Mesothelial cell of epicardium (in vitro differentiated cells): ENCODE results near the gene DDOST. TPM values are rescaled to one million over a fixed set of nuclear protein-coding genes. Genes with fewer than 3 reads are reported as not detected.

Source experiments
- DNase-seq, 2 experiments: peaks; one replicate each; pipeline ENCODE4 v3.0.0; 2021; ENCODE audit warnings: low spot score in 2 of 2; ENCODE audit not compliant: unreplicated experiment in 2 of 2
- H3K27ac Mint-ChIP-seq: 2 replicates; pipeline ENCODE4 v1.8.0; 2021; ENCODE audit warnings: mixed read lengths
- H3K27me3 Mint-ChIP-seq: 2 replicates; pipeline ENCODE4 v1.8.0; 2021; ENCODE audit warnings: low read depth, mixed read lengths
- H3K36me3 Mint-ChIP-seq: 2 replicates; pipeline ENCODE4 v1.8.0; 2021; ENCODE audit warnings: mixed read lengths
- H3K4me1 Mint-ChIP-seq: 2 replicates; pipeline ENCODE4 v1.8.0; 2021; ENCODE audit warnings: mixed read lengths
- H3K4me3 Mint-ChIP-seq: 2 replicates; pipeline ENCODE4 v1.8.0; 2021; ENCODE audit warnings: mild to moderate bottlenecking, moderate library complexity, mixed read lengths
- H3K9me3 Mint-ChIP-seq: 2 replicates; pipeline ENCODE4 v1.8.0; 2021; ENCODE audit warnings: mixed read lengths
- total RNA-seq: library from RNA; stranded (reverse); gene quantifications from 3 replicates; pipeline ENCODE4 v1.2.1, GENCODE V29; 2021
- TF ChIP-seq, protein P1 (sequence below): fragments of 200-600 bp; sonication (generic); IDR thresholded peaks from one replicate; pipeline ENCODE4 v1.5.0; 2021; ENCODE audit warnings: antibody characterized with exemption; ENCODE audit not compliant: unreplicated experiment

DDOST gene
- total RNA-seq, 1 donor from 2014 or later, result 248 TPM

DNA sequence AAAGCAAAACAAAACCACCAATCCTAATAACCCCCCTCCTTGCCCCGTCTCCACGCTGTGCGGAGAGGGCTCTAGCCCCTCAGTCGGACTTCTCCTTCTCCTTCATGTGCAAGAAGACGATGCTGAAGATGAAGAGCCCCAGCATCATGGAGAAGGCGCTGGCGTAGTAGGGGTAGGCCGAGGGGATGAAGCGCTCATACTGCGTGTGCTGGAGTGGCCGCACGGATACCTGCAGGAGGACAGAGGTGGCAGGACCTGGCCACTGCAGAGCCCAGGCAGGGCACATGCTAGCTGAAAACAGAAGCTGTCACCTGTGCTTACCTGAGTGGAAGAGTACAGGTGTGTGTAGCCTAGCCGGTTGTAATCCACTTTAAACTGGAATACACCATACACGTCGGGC is 8.9 kb downstream of the DDOST start:
- H3K36me3 Mint-ChIP-seq, result peaks cover 54% of the 10 kb centered on the region

GRCh38 chr1:20648946-20649345 is 12.2 kb downstream of the DDOST start:
- Mint-ChIP-seq H3K9me3 (no peaks in the 10 kb centered on the region), H3K27me3 (no peaks in the 10 kb centered on the region), H3K4me3 (no peak overlapping the region), H3K4me1 (no peaks in the 10 kb centered on the region), H3K36me3 (peaks cover 41% of the 10 kb centered on the region), H3K27ac (no peak overlapping the region)
- DNase-seq, result no peak
- TF ChIP-seq, protein P1, sequence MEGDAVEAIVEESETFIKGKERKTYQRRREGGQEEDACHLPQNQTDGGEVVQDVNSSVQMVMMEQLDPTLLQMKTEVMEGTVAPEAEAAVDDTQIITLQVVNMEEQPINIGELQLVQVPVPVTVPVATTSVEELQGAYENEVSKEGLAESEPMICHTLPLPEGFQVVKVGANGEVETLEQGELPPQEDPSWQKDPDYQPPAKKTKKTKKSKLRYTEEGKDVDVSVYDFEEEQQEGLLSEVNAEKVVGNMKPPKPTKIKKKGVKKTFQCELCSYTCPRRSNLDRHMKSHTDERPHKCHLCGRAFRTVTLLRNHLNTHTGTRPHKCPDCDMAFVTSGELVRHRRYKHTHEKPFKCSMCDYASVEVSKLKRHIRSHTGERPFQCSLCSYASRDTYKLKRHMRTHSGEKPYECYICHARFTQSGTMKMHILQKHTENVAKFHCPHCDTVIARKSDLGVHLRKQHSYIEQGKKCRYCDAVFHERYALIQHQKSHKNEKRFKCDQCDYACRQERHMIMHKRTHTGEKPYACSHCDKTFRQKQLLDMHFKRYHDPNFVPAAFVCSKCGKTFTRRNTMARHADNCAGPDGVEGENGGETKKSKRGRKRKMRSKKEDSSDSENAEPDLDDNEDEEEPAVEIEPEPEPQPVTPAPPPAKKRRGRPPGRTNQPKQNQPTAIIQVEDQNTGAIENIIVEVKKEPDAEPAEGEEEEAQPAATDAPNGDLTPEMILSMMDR, result no peak

More for the DNA sequence above, 8.9 kb downstream of the DDOST start:
- TF ChIP-seq, protein P1, result no peak
- no peaks in the 10 kb centered on the region for H3K27me3 Mint-ChIP-seq
- H3K9me3 Mint-ChIP-seq, result no peaks in the 10 kb centered on the region
- H3K4me1 Mint-ChIP-seq, result no peaks in the 10 kb centered on the region
- H3K4me3 Mint-ChIP-seq, result no peak overlapping the region
- no peak for DNase-seq
- no peak overlapping the region for H3K27ac Mint-ChIP-seq

GRCh38 chr1:20648438-20648837 is 12.7 kb downstream of the DDOST start:
- no peak for DNase-seq
- H3K27ac Mint-ChIP-seq, result no peak overlapping the region
- no peaks in the 10 kb centered on the region for H3K9me3 Mint-ChIP-seq
- TF ChIP-seq, protein P1, result no peak
- no peaks in the 10 kb centered on the region for H3K4me1 Mint-ChIP-seq
- H3K4me3 Mint-ChIP-seq, result no peak overlapping the region
- peaks cover 42% of the 10 kb centered on the region for H3K36me3 Mint-ChIP-seq
- no peaks in the 10 kb centered on the region for H3K27me3 Mint-ChIP-seq

GRCh38 chr1:20645414-20645813 is 15.8 kb downstream of the DDOST start:
- Mint-ChIP-seq H3K4me3 (no peak overlapping the region), H3K9me3 (no peaks in the 10 kb centered on the region), H3K27me3 (no peaks in the 10 kb centered on the region), H3K36me3 (peaks cover 37% of the 10 kb centered on the region), H3K27ac (no peak overlapping the region), H3K4me1 (no peaks in the 10 kb centered on the region)
- TF ChIP-seq, protein P1, result no peak
- no peak for DNase-seq

DNA sequence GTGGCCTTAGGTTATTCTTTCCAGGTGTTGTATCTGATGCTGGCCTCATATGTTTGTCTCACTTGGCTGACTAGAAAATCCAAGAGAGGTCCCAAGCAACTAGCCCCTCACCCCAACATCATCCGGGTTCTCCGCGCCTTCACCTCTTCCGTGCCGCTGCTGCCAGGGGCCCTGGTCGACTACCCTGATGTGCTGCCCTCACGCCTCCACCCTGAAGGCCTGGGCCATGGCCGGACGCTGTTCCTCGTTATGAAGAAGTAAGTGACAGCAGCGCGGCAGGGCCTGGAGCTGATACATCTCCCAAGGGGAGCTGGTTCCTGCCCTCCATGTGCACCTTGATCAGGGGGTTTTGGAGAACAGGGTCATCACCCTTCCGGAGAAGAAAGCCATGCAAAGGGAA is 16.8 kb downstream of the DDOST start:
- TF ChIP-seq, protein P1, result no peak
- peaks cover 38% of the 10 kb centered on the region for H3K36me3 Mint-ChIP-seq
- no peak overlapping the region for H3K27ac Mint-ChIP-seq
- no peak for DNase-seq
- H3K4me3 Mint-ChIP-seq, result no peak overlapping the region
- no peaks in the 10 kb centered on the region for H3K9me3 Mint-ChIP-seq
- no peaks in the 10 kb centered on the region for H3K4me1 Mint-ChIP-seq
- no peaks in the 10 kb centered on the region for H3K27me3 Mint-ChIP-seq

DNA sequence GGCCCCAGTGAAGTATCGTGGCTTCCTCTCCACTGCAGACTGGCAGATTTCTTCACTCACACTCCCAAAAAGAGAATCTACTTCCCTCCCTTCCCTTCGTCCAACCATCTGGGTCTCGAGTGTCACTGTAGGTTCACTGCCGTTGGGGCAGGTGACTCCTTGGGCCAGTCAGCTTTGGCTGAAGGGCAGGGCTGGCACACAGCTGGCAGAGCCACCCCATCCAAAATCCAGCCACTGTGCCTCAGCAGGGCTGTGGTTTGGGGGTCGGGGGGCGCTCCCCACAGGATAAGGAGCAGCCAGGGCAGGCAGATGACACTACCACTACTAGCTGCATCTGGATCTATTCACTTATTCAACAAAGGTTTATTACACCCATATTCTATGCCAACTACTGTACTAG is 18.1 kb downstream of the DDOST start:
- TF ChIP-seq, protein P1, result no peak
- Mint-ChIP-seq H3K27ac (no peak overlapping the region), H3K4me3 (no peak overlapping the region), H3K9me3 (no peaks in the 10 kb centered on the region), H3K4me1 (no peaks in the 10 kb centered on the region), H3K27me3 (no peaks in the 10 kb centered on the region), H3K36me3 (peaks cover 37% of the 10 kb centered on the region)
- no peak for DNase-seq
